GM21825 (cell line): ENCODE results near the gene MPO.

ENCODE experiments used
- ATAC-seq: cut with Tn5 transposase; IDR thresholded peaks from one replicate; pipeline ENCODE4 v1.9.1; 2021; ENCODE audit warnings: mild to moderate bottlenecking, moderate library complexity; ENCODE audit not compliant: unreplicated experiment

MPO gene

DNA sequence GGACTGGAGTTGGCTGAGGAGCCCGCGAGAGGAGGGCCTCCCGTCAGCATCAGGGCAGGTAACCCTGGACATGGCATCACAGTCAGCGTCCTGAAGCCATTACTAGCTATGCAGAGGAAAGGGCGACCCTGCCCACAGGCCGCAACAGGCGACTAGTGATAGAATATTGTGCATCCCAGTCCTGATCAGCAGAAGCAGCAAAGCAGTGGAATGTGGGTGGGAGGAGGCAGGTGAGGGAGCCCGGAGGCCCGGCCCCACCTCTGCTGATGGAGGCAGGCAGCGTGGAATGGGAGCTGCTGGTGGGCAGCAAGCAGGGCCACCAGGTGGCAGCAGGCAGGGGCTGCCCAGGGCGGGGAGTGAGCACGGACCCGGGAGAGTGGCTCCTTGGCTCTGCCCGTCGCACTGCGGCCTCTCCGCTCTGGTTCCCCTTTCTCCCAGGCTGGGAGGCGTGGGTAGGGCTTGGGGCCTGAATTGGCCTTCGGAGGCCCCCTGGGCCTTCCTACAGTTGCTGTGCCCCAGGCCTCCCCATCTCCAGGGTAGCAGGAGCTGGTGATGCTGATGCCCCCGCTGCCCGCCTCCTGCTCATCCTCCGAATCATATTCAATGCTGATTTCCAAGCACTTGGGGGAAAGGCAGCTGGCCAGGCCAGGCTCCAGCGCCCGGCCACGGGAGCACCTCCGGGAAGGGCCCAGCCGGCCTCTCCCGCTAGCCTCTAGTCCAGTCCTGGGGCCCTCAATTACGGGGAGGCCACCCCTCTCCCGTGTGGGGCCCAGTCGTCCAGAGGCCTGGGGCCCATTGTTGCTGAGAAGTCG is 27.6 kb upstream of the MPO start:
- ATAC-seq: no peak

DNA sequence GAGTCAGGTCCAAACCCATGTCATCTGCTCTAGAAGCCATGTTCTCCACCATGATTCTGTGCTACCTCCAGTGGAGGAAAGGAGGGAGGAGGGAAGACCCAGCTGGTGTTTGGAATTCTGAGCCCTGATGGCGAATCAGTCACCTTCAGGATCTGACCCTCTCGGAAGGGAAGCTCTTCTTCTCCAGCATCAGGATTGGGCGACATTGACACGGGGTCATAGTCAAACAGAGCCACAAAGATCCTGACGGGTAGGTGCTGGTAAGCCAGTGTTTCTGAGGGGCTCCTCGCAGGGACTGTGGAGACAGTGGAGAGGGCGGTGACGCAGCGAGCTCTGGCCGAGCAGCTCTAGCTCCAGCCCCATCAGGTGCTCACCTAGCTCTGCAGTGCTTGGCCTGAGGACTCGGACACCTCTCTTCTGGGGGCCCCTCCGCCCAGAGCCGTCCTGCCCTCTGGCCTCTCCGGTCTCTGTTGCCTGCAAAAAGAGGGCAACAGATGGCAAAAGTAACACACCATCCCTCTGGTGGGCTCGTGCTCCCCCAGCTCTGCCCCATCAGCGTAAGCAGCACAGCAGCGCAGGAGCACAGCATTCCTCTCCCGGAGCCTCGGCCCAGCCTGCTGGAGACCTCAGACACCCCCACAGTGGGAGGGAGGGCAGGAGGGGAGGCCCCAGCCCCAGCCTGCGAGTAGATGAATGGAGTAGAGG is 26.9 kb upstream of the MPO start:
- ATAC-seq: no peak

DNA sequence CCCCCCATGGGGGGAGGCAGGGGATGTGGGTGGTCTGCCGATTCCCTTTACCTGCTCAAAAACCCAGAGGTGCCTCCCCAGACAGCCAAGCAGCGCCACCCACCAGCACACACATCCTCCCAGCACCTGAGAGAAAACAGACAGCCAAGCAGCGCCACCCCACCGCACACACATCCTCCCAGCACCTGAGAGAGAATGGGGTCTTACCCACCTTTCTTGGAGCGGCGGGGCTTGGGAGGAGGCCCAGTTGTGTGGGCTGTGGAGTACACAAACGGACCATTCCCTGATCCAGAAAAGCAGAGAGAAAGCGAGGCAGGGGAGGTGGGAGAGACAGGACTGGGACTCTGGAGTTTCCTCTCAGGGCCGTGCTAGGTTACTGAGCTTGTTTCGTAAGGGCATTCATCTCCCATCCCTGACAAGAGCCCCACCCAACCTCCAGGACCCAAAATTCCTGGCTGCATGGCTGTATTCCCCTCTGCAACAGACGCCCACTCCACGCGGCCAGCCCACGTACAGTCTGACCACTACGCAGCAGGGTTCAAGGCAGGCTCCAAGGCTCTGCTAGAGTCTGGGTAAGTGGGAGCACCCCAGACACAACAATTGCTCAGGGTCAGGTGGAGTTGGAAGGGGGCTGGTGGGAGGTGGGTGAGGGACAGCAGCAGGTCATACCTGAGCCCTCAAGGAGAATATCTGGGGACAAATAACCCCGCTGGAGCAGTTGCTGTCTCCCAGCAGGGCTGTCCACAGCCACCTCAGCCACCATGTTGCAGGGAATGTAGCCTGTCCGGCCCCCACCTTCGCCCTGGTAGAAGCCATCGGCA is 25.6 kb upstream of the MPO start:
- no peak for ATAC-seq

DNA sequence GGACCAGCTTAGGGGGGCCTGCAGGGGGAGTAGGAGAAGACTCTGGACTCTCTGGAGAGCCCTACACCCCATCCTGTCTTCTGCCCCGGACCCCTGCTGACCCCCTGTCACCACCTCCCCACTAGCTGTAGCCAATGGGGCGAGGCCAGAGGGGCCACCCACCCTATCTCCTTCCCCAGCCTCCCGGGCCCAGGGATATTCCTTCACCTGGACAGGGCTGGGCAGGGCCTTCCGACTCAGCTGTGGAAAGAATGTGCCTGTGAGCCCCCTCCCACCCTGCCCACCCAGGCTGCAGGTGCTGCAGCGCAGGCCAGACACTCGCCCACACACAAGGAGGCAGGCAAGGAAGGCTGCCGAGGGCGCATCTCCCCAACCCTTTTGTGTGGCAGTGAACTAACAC is 24.9 kb upstream of the MPO start:
- ATAC-seq: no peak

DNA sequence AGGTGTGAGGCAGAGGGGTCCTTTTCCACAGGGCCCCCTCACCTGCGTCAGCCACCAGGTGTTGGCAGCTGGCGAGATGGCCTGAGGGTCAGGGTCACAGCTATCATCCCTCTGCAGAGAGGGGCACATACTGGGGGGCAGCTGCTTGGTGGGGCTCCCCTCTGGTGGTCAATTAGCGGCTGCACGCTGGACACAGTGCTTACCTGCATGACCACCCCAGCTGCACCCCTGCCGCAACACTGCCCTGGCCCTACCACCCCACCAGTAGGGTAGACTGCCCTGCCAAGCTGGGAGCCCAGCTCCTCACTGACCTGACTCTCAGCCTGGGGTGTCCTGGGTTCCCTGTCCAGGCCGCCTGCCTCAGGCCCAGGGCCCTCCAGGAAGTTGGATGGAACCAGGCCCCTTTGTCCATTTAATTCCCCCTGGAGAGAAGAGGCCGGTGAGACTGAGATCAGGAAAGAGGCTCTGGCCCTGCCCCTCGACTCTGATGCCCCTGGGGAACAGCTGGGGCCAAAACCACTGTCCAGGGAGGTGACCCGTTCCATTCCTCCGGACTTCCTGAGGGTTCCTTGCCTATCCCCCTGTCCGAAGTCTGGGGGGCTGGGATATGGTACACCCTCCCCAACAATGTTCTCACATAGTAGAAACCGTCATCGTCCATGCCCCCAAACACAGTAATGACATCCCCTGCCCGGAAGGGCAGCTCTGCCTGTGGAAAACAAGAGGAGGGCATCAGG is 24.2 kb upstream of the MPO start:
- ATAC-seq: no peak

DNA sequence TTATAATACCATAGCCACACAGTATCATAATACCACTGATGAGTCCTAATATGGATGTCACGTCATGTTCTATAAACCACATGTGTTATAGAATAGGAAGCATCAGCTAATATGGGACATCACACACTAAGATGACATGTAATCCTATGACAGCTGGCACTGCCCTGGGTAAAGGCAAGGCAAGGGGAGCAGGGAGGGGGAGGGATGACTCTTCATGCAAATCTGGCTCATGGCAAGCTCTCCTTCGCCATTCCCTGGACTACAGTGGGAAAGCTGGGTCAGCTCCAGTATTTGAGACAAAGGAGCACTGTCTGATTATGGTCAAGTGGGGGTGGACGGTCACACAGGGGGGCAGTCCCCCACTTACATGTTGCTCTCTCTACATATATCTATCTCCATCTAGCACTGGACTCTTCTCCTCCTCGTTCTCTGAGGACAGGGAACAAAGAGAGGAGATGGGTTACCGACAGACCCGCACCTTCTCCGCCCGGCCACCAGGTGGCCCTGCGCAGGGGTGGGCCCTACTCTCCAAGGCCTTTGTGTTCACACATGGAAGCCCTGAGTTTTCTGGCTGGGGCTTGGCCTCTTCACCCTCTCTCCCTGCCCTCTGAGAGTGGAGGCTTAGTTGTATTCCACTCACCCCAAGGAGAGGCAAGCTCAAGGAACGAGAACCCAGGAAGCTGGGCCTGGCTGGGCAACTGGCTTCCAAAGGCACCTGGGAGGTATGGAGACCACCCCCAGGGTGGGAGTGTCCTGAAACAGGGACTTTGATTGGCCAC is 23.4 kb upstream of the MPO start:
- ATAC-seq: no peak

DNA sequence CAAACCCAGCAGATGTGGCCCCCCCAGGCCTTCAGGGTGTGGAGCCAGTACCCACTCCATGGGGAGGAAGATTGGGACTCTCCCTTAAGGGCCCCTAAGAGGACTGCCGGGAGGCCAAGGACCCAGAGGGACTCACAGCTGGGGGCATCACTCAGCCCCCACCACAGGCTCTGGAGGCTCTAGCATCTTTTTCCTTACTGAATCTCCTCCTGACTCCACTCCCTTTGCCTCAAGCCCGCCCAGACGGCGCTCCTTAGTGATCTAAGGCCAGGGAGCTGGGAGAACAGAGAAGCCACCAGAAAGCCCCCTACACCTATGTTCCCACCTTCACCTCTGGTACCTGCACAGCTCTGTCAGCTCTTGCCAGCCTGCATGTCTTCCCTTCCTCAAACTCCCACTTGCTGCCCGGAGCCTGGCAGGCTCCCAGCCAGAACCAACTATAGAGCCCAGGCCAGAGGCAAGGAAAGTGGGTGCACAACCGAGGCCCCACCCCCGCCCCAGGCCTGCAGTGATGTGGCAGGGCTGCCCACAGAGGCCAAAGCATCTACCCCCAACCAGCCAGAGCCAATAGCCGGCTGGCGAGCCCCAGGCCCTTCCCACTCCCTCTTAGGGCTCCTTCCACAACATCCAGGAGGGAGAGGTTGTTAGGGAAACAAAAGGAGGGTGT is 22.3 kb upstream of the MPO start:
- no peak for ATAC-seq

DNA sequence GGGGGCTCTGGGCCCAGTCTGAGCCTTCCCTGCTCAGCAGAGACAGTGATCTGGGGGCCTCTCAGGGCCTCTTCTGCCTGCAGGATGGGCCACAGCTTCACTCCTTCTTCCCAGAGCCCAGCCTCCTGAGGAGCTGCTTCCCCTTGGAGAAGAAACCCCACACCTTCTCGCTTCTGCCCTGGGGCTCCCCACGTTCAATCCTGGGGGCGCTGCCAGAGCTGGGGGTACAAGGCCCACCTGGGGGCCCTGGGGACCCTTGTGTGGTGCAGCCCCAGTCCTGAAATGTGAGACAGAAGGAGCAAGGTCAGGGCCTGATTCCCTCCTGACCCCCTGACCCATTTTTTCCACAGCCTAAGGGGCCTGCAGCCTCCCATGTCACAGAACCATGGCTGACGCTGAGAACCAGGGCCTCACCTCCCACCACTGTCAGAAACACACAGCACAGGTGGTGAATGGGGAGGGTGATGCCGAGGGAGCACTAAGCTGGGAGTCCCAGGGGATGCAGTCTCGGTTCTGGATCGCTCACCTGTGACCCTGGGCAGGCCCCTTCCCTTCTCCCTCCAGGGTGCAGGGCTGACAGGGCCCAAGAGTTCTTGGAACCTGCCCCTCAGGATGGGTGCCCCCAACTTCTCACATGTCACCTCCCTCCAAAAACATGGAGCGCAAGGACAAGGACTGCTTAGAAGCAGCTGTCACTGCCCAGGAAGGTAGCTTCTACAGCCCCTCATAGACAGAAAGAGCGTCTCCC is 21.6 kb upstream of the MPO start:
- ATAC-seq: no peak

DNA sequence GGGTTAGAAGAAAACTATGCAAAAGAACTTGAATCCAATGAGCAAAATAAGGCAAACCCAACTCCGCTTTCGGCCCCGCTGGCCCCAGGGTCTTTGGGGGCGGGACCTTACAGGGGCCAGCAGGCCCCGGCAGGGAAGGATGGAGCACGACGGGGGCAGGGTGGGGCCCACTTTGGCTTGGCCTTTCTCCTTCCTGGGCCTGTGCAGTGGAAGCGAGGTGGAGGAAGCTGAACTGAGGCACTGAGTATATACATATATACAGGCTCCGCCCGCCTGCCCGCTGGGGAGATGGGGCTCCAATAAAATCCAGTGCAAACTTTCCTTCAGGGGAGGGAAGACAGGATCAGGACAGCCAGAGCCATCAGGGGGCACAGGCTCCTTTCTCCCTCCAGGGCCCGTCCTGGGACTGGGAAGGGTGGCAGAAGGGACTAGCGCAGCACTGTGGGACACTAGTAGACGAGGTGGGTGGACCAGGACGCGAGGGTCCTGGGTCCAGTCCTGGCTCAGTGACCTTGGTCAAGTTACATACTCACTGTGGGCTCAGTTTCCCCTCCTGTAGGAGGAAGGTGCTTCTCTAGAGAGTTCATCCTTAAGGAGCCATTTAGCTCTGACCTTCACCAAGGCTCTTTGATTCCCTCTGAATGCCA is 20.9 kb upstream of the MPO start:
- no peak for ATAC-seq

DNA sequence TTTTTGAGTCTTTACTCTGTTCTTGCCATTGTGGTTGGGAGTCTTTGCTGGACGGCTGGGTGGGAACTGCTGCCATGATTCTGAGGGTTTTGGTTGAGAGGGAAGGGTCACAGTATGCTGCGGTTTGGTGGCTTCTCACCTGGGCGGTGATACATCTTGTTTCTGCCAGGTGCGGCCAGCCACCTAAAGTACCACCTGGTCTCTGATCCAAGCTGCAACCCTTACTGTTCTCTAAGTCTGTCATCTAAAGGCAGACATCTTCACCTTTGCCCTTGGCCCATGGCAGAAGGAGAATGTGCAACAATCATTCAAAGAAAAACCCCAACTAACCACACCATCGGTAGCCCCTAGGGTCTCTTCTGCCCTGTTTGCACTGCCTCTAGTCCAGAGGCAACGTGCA is 19.6 kb upstream of the MPO start:
- ATAC-seq: no peak

DNA sequence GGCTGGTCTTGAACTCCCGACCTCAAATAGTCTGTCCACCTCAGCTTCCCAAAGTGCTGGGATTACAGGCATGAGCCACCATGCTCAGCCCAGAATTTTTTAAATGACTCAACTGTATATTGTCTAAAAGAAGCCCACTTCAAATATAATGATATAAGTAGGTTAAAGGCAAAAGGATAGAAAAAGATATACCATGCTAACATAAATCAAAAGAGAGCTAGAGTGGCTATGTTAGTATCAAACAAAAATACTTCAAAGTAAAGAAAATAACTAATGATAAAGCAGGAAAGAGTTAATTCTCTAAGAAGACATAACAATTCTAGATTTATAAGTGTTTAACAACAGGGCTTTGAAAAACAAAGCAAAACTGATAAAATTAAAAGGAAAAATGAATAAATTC is 13.3 kb upstream of the MPO start:
- ATAC-seq: no peak

DNA sequence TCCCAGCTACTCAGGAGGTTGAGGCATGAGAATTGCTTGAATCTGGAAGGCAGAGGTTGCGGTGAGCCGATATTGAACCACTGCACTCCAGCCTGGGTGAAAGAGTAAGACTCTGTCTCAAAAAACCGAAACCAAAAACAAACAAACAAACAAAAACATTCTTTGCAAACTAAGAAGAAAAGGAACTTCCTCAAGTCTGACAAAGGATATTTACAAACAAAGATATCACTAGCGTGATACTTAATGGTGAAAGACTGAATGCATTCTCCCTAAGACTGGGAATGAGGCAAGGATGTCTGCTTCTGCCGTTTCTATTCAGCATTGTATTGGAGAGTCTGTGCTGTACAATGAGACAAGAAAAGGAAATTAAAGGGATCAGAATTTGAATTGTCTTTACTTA is 10.5 kb upstream of the MPO start:
- ATAC-seq: no peak

DNA sequence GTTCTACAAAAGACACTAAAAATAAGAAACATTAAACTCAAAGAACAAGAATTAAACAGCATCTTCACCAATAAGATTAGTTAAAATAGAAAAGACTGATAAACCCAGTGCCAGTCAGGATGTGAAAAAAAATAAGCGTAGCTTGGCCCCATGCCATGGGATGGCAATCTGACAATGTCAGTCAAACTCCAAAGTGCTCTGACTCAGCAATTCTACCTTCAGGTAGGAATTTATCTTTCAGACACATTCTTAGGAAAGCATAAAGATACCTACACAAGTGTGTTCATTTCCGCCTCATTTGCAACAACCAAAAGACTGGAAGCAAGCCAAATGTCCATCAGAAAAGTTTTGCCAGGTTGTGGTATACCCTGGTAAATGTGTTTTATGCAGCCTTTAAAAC is 9.1 kb upstream of the MPO start:
- no peak for ATAC-seq

DNA sequence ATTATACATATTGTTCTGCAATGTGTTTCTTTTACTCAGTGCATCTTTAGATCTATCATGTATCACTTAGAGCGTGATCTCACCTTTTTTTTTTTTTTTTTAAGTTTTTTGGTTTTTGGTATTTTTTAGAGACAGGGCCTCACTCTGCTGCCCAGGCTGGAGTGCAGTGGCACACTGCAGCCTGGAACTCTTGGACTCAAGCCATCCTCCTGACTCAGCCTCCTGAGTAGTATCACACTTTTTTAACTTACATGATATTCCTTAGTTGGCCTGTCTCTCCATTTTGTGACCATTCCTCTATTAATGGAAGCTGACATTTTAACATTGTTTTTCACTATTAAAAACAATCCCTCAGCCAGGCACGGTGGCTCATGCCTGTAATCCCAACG is 4.7 kb upstream of the MPO start:
- ATAC-seq: no peak

DNA sequence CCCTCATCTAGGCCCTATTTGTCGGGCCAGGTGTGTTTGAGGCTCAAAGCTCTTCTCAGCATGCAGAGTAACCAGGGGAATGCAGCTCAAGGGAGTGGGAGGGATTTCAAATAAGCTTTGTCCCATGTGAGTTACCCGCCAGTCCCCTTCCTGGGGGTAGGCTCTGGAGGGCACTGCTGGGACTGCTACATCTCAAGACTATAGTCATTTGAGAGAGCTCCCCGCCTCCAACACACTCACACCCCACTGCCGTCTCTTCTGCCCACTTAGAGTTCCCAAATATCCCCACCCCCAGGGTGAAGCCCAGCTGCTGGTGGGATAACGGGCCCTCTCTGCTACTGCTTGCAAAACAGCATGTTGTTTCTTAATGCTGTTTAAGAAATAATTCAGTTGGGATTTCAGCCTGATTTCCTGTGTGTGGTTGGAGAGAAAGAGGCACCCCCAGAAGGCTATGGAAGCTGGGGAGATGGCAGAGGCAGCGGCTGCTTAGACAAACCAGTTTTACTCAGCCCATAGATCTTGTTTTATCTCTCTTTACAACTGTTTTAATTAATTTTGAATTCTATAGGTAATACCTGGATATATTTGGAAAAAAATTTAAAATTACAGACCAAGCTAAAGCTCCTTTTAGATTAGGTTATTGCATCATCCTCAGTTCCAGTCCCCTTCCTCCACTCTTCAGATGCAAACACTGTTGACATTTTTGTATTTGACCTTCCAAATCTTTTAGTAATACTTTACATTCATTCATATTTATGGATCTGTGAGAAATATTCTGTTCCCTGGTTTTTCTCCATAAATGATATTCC is 4.1 kb upstream of the MPO start:
- no peak for ATAC-seq

DNA sequence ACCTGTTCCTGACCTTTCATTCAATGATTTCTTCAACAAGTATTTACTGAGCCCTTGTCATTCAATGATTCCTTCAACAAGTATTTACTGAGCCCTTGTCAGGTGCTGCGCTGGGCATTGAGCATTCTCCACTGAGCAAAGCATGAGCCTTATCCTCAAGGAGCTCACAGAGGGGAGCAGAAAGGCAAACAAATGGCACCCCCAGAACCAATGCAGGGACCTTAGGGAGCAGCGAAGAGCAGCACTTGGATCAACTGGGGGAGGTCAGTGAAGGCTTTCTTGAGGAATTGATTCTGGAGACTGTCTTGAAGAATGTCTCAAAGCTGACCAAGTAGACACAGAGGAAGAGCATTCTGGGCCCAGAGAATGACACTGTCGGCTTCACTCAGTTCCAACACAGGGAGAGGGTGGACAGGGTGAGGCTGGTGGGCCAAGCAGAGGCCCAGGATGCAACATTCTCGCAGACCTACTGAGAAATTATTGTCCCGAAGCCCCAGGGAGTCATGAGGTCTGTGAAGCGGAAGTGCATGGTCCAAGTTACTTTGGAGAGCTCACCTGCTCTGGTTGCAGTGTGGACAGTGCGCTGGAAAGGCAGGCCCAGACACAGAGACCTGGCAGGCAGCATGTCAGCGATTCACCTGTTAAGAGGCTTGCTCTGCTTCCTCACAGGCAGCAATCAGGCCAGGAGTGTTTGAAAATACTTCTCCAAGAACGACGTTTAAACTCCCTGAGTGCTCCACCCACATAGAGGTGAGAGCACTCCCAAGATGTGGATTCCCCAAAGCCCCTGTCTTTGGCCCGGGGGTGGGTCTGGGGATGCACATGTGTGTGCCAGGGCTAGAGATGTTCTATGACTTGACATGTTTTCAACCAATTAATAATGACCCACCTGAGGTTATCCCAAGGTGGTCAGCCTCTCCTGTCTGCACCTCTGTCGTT is 3.2 kb upstream of the MPO start:
- ATAC-seq: no peak

DNA sequence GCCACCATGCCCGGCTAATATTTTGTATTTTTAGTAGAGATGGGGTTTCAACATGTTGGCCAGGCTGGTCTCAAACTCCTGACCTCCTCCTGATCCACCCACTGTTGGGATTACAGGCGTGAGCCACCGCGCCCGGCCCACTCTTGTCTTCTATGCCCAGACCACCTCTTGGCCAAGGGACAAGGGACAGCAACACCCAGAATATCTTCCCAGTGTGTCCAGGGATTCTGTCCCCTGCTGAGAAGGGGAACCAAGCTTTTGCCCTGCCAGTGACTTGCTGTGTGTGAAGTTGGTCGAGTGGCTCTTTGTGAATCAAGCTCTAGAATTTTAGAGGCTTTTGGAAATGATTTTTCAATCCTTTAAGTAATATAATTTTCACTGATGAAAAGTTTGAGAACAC is 1.7 kb upstream of the MPO start:
- no peak for ATAC-seq
